GM06990 (cell line): ENCODE measurements around the gene MYH7.
"Not testable (repeated sequence)": the region's sequence is repeated elsewhere in the genome, so short reads cannot be mapped to it uniquely, and the experiment has no call there.

Experiments
- DNase-seq: peaks from one replicate; pipeline ENCODE4 v3.0.0-alpha.2; 2011; ENCODE audit not compliant: insufficient read length; ENCODE audit errors: extremely low read depth
- H3K27me3 ChIP-seq: replicated peaks from 2 replicates; pipeline ENCODE4 v1.6.0; 2011; ENCODE audit warnings: low read length; ENCODE audit not compliant: control insufficient read depth, insufficient read depth
- H3K36me3 ChIP-seq: 2 replicates; pipeline ENCODE4 v1.5.1; 2011; ENCODE audit warnings: low read length; ENCODE audit not compliant: control insufficient read depth, insufficient read depth
- H3K4me3 ChIP-seq: replicated peaks from 2 replicates; pipeline ENCODE4 v1.5.1; 2011; ENCODE audit warnings: low read depth, mild to moderate bottlenecking, control low read depth, low read length
- TF ChIP-seq, protein P1 (sequence below): IDR thresholded peaks from 2 replicates; pipeline ENCODE4 v1.5.1; 2011; ENCODE audit warnings: low read length, control low read depth, mild to moderate bottlenecking, inconsistent platforms; ENCODE audit not compliant: insufficient read depth, poor library complexity, severe bottlenecking

MYH7 gene

DNA sequence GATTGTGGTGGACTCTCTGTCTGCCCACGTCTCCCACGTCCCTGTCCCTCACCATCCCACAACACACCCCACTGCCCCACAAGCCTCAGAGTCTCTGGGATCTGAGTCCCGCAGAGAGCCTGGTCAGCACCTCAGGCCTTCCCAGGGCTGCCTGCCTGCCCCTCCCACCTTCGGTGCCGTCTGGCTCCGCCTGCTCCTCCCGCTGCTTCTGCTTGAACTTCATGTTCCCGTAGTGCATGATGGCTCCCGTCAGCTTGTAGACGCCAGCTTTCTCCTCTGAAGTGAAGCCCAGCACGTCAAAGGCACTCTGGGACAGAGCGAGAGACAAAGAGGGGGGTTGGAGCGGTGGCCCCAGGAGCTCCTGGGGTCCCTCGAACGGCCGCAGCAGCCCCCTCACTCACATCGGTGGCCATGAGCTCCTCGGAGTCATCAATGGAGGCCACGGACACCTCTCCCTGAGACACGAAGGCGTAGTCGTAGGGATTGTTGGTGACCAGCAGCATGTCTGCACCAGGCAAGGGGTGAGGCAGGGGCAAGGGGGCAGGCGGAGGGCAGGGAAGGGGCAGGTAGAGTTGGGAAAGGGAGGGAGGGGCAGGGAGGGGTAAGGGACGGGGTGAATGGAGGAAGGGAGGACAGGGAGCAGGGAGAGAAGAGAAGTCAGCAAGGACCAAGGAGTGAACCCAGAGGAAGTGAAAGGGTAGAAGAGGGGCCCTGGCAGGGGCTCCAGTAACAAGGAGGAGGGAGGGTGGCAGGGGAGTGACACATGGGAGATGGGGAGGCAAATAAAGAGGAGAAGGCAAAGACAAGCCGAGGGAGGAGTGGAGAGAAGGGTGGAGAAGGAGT lies 32.9 kb downstream of the MYH7 start:
- Histone ChIP-seq H3K27me3 (peaks cover 5% of the 10 kb centered on the region), H3K36me3 (no peaks in the 10 kb centered on the region), H3K4me3 (no peak overlapping the region)
- TF ChIP-seq, protein P1, sequence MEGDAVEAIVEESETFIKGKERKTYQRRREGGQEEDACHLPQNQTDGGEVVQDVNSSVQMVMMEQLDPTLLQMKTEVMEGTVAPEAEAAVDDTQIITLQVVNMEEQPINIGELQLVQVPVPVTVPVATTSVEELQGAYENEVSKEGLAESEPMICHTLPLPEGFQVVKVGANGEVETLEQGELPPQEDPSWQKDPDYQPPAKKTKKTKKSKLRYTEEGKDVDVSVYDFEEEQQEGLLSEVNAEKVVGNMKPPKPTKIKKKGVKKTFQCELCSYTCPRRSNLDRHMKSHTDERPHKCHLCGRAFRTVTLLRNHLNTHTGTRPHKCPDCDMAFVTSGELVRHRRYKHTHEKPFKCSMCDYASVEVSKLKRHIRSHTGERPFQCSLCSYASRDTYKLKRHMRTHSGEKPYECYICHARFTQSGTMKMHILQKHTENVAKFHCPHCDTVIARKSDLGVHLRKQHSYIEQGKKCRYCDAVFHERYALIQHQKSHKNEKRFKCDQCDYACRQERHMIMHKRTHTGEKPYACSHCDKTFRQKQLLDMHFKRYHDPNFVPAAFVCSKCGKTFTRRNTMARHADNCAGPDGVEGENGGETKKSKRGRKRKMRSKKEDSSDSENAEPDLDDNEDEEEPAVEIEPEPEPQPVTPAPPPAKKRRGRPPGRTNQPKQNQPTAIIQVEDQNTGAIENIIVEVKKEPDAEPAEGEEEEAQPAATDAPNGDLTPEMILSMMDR = no peak
- DNase-seq = no peak

DNA sequence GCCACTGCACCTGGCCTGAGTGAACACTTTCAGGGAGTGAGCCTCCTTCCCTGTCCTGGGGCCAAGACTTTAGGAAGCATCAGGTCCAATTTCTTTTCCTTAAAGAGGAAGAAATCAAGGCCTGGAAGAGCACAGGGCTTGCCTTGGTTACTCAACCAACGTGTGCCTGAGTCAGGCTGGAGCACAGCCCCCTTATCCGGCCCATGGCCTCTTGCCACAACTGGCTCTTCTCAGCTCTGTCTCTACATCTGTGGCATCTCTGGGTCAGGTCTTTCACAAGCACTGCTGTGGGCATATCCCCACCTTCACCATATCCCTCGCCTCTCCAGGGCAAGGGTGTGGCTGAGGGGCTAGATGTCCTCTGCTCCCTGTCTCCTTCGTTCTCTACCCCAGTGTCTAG lies 34.2 kb downstream of the MYH7 start:
- Histone ChIP-seq H3K27me3 (peaks cover 5% of the 10 kb centered on the region), H3K4me3 (no peak overlapping the region), H3K36me3 (no peaks in the 10 kb centered on the region)
- TF ChIP-seq, protein P1 = no peak
- no peak for DNase-seq

GRCh38 chr14:23400496-23401149 lies 34.8 kb downstream of the MYH7 start:
- not testable (repeated sequence) for H3K36me3 ChIP-seq, H3K4me3 ChIP-seq, H3K27me3 ChIP-seq, DNase-seq

GRCh38 chr14:23399591-23399990 lies 35.9 kb downstream of the MYH7 start:
- TF ChIP-seq, protein P1 = no peak

GRCh38 chr14:23399136-23399535 lies 36.3 kb downstream of the MYH7 start:
- Histone ChIP-seq H3K36me3 (no peaks in the 10 kb centered on the region), H3K4me3 (no peak overlapping the region), H3K27me3 (peaks cover 5% of the 10 kb centered on the region)
- no peak for DNase-seq
- TF ChIP-seq, protein P1 = no peak

More at GRCh38 chr14:23399591-23399990, 35.9 kb downstream of the MYH7 start:
- DNase-seq = no peak
- Histone ChIP-seq H3K27me3 (peaks cover 5% of the 10 kb centered on the region), H3K4me3 (no peak overlapping the region), H3K36me3 (no peaks in the 10 kb centered on the region)

DNA sequence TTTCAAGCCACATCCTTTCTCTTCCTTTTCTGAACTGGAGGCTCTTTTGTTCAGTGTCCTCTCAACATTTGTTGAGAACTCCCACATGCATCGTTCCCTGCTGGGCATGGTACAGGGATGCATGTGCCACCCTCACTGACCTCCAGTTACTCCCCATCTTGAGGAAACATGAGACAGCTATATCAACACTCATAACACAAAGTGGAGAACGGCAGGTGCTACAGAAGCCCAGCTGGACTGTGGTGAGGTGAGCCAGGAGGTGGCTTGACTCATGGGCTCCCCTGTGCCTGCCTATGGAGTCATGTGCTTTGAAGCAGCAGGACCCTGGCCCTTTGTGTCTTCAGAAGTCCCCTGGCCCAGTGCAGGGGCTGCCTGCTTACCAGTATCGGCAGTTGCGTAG lies 37.1 kb downstream of the MYH7 start:
- H3K4me3 ChIP-seq = no peak overlapping the region
- H3K36me3 ChIP-seq = no peaks in the 10 kb centered on the region
- peaks cover 3% of the 10 kb centered on the region; the same call in 1 of the 2 replicates for H3K27me3 ChIP-seq
- no peak for DNase-seq
- TF ChIP-seq, protein P1 = no peak
